Spleen (tissue), 11 donors: Measurements from ENCODE around the gene JAKMIP1. TPM values are rescaled to one million over a fixed set of nuclear protein-coding genes. Genes with fewer than 3 reads are reported as not detected.

Experiments
- DNase-seq: peaks from one replicate; pipeline ENCODE4 v3.0.0-alpha.2; 2020
- H3K27ac ChIP-seq, 8 donors: fragments of 200-600 bp; sonication (generic) in 7 of 8; 1 replicate in 4 of 8; 2 replicates in 4 of 8; pipeline versions ENCODE4 v1.5.0 to v1.8.0; 2016 to 2021; ENCODE audit warnings: inconsistent platforms in 4 of 8, mild to moderate bottlenecking in 4 of 8, moderate library complexity in 1 of 8
- H3K27me3 ChIP-seq, 7 donors: fragments of 200-600 bp; sonication (generic) in 6 of 7; replicated peaks in 1 of 7; 1 replicate in 4 of 7; 2 replicates in 3 of 7; pipeline versions ENCODE4 v1.5.0 to v1.8.0; 2016 to 2021; ENCODE audit warnings: inconsistent platforms in 3 of 7, mild to moderate bottlenecking in 1 of 7
- H3K36me3 ChIP-seq, 6 donors: fragments of 200-600 bp; sonication (generic) in 5 of 6; 1 replicate in 4 of 6; 2 replicates in 2 of 6; pipeline versions ENCODE4 v1.5.0 to v1.8.0; 2016 to 2021; ENCODE audit warnings: inconsistent platforms in 2 of 6
- H3K4me1 ChIP-seq, 6 donors: fragments of 200-600 bp; sonication (generic) in 5 of 6; 1 replicate in 3 of 6; 2 replicates in 3 of 6; pipeline versions ENCODE4 v1.5.0 to v1.8.0; 2016 to 2021; ENCODE audit warnings: inconsistent platforms in 3 of 6
- H3K4me3 ChIP-seq, 8 donors: fragments of 200-600 bp; sonication (generic) in 7 of 8; 1 replicate in 4 of 8; 2 replicates in 4 of 8; pipeline versions ENCODE4 v1.5.0 to v1.8.0; 2016 to 2021; ENCODE audit warnings: inconsistent platforms in 4 of 8, mild to moderate bottlenecking in 4 of 8, moderate library complexity in 2 of 8
- H3K9me3 ChIP-seq, 8 donors: fragments of 200-600 bp; sonication (generic) in 7 of 8; 1 replicate in 4 of 8; 2 replicates in 4 of 8; pipeline versions ENCODE4 v1.5.0 to v1.8.0; 2016 to 2021; ENCODE audit warnings: inconsistent platforms in 4 of 8
- CTCF ChIP-seq, 11 experiments: fragments of 200-600 bp in 7 of 11; fragments of 450-650 bp in 4 of 11; sonication (generic) in 4 of 11; IDR thresholded peaks in 8 of 11; conservative IDR thresholded peaks in 3 of 11; 1 replicate in 7 of 11; 2 replicates in 4 of 11; pipeline versions ENCODE4 v1.4.0 to v1.8.0; 2016 to 2021; ENCODE audit warnings: antibody characterized with exemption in 11 of 11, inconsistent platforms in 4 of 11, mild to moderate bottlenecking in 1 of 11
- POLR2A ChIP-seq, 3 donors: fragments of 450-650 bp; IDR thresholded peaks; one replicate each; pipeline ENCODE4 v1.5.1; 2017; ENCODE audit warnings: antibody characterized with exemption in 3 of 3, mild to moderate bottlenecking in 1 of 3
- POLR2AphosphoS5 ChIP-seq, 3 donors: sonication (generic); formaldehyde crosslinking; IDR thresholded peaks; one replicate each; pipeline ENCODE4 v1.5.1; 2017; ENCODE audit warnings: antibody characterized with exemption in 3 of 3
- WGBS, 5 donors: extraction: QIAGEN DNeasy Blood & Tissue Kit in 3 of 5; methylation state at CpG; one replicate each; pipeline versions ENCODE4 v1.1.5 to v1.1.7; 2013 to 2018; 5-methylcytosine and 5-hydroxymethylcytosine counted together
- intact Hi-C: fragments of 100-400 bp; cut with DNase I; formaldehyde crosslinking; loops from one replicate; pipeline ENCODE4 v1.15.0; 2023; ENCODE audit warnings: low total_unique reads
- polyA plus RNA-seq, 3 donors: library from polyadenylated mRNA; stranded (reverse); fragments of 200-250 nt; gene quantifications; one replicate each; pipeline ENCODE4 v1.2.1, GENCODE V29; 2013
- total RNA-seq, 7 donors: library from RNA; depleted of rRNA in 3 of 7; stranded (reverse); fragments of >200 nt in 3 of 7; fragmentation: NEBNext Ultra II Directional in 4 of 7; extraction: Animal tissue kit (Norgen Biotek cat#: 25700) in 4 of 7; gene quantifications; one replicate each; pipeline versions ENCODE4 v1.1.0 to v1.2.1, GENCODE V29; 2016 to 2021
- donor health status: healthy with polysubstance abuse.
- donor health status: DM: no; HTN: no; CAD: no; lungs with moderate emphysema.
- donor health status: DM: no; HTN: no; CAD: no.
- donor health status: Bipolar disorder and iron deficiency.
- donor health status: healthy.
- donor health status: DM: no; HTN: no; CAD: no.
- donor health status: DM: yes; HTN: yes; CAD: no.

The JAKMIP1 gene
- total and polyA plus RNA-seq, 10 donors, result 0.37 to 8.7 (median 2.6) TPM

- Histone ChIP-seq H3K9me3 (no peaks in the 10 kb centered on the region), H3K27ac (no peak overlapping the region), H3K4me1 (no peaks in the 10 kb centered on the region), H3K27me3 (peaks cover 0 to 28% (median 0%) of the 10 kb centered on the region in 7 donors), H3K4me3 (no peak overlapping the region), H3K36me3 (no peaks in the 10 kb centered on the region)
- DNase-seq, result no peak
- intact Hi-C loops, result no loop called here
- TF ChIP-seq POLR2A (IDR thresholded peaks at IDR 0.05) (no peak), POLR2AphosphoS5 (IDR thresholded peaks at IDR 0.05) (no peak), CTCF (IDR thresholded peaks at IDR 0.05 in 8 of 11, conservative IDR thresholded peaks at IDR 0.05 in 3 of 11) (no peak)
- 81 to 88% (median 83%) methylated on average over 7 of the region's 7 CpGs for WGBS, 5 donors
These were observed 34.7 kb upstream of the JAKMIP1 start for GRCh38 chr4:6235012-6235411.

GRCh38 chr4:6233929-6234328 is 33.6 kb upstream of the JAKMIP1 start:
- no peak overlapping the region for H3K27ac ChIP-seq
- intact Hi-C loops, result no loop called here
- peaks cover 0 to 26% (median 0%) of the 10 kb centered on the region in 7 donors for H3K27me3 ChIP-seq
- H3K36me3 ChIP-seq, result no peaks in the 10 kb centered on the region
- TF ChIP-seq POLR2A (IDR thresholded peaks at IDR 0.05) (no peak), CTCF (IDR thresholded peaks at IDR 0.05 in 8 of 11, conservative IDR thresholded peaks at IDR 0.05 in 3 of 11) (no peak), POLR2AphosphoS5 (IDR thresholded peaks at IDR 0.05) (no peak)
- H3K9me3 ChIP-seq, result no peaks in the 10 kb centered on the region
- H3K4me3 ChIP-seq, result no peak overlapping the region
- DNase-seq, result no peak
- WGBS, 5 donors, result 70 to 86% (median 82%) methylated on average over 6 of the region's 6 CpGs
- no peaks in the 10 kb centered on the region for H3K4me1 ChIP-seq

- H3K9me3 ChIP-seq, result no peaks in the 10 kb centered on the region
These were observed 32.8 kb upstream of the JAKMIP1 start for GRCh38 chr4:6232836-6233785.

More at GRCh38 chr4:6232836-6233785, 32.8 kb upstream of the JAKMIP1 start:
- Histone ChIP-seq H3K36me3 (no peaks in the 10 kb centered on the region), H3K27me3 (peaks cover 0 to 29% (median 0%) of the 10 kb centered on the region in 7 donors), H3K4me3 (no peak overlapping the region), H3K4me1 (no peaks in the 10 kb centered on the region), H3K27ac (no peak overlapping the region)
- WGBS, 5 donors, result 85 to 87% (median 86%) methylated on average over 30 of the region's 30 CpGs
- no peak for DNase-seq
- TF ChIP-seq CTCF (IDR thresholded peaks at IDR 0.05 in 8 of 11, conservative IDR thresholded peaks at IDR 0.05 in 3 of 11) (no peak), POLR2A (IDR thresholded peaks at IDR 0.05) (no peak), POLR2AphosphoS5 (IDR thresholded peaks at IDR 0.05) (no peak)
- intact Hi-C loops, result no loop called here
